ENCODE results near the gene ETFB.
"Not testable (repeated sequence)": the region's sequence is repeated elsewhere in the genome, so short reads cannot be mapped to it uniquely, and the experiment has no call there.

ETFB gene

GRCh38 chr19:51365965-51366388, at the start of gene ETFB:
Gene ETFB (minus strand): TSS chr19:51366388. CDS start chr19:51366326, 62 bp downstream.
- DNase-seq (ENCODE audit: low read depth): no peak

DNA sequence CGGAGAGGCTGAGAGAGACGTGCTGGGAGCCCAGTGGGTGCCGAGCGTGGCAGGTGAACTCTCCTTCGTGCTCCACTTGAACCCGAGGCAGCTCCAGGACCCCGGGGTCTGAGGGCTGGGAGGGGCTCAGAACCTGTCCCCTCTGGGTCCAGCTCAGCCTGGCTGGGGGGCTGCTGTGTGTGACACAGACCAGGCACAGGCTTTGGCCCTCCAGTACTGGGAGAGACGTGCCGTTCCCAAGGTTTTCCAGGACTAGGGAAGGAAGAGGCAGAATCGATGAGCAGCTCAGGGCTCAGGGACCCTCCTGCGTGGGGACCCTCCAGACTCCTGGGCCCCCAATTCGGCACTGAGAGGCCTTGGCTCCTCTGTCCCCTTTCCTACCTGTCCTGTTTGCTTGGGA, 49.0 kb upstream of the ETFB start:
- no peak for DNase-seq (ENCODE audit: low read depth)

GRCh38 chr19:51410950-51411748, 45.0 kb upstream of the ETFB start:
- no peak for DNase-seq (ENCODE audit: low read depth)

DNA sequence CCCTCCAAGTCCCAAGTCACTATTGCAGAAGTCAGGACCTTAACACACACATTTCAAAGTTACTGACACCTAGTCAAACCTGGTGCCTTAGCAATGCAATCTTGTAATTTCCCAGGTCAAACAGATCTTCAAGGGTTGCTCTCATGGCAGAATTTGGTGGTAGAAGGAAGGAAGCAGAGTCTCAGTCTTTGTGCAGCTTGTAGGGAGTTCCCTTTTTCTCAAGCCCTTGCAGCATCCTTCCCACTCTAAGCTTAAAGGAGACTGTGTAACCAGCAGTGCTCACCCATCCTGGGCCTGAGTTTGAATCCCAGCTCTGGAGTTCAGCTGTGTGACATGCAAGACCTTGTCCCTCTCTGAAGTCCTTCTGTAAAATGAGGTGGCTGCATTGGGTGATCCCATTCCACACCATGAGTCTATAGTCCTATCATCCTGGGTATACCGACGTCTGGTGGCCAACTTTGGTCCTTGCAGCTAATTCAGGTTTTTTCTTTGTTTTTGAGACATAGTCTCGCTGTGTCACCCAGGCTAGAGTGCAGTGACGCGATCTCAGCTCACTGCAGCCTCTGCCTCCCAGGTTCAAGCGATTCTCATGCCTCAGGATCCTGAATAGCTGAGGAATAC, 41.4 kb upstream of the ETFB start:
- DNase-seq (ENCODE audit: low read depth): peak; percentile 15

DNA sequence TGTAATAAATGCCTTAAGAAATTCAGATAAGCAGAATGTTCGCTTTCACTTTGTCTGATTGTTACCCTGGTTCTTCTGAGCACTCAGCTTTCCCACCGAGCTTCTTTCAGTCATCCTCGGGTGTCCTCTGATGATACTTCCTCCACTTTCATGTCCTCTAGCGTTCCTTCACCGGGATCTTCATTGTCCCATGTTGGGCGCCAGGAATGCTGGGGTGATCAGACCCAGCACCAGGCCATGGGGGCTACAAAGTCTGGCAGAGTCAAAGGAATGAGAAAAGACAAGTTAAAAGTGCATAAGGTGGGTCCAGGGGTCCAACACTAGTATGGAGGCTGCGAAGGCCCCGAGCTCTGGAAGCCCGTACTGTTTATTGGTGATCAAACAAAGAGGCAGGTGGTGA, 35.9 kb upstream of the ETFB start:
- no peak for DNase-seq (ENCODE audit: low read depth)

GRCh38 chr19:51399936-51400335, 33.7 kb upstream of the ETFB start:
- DNase-seq (ENCODE audit: low read depth): not testable (repeated sequence)

DNA sequence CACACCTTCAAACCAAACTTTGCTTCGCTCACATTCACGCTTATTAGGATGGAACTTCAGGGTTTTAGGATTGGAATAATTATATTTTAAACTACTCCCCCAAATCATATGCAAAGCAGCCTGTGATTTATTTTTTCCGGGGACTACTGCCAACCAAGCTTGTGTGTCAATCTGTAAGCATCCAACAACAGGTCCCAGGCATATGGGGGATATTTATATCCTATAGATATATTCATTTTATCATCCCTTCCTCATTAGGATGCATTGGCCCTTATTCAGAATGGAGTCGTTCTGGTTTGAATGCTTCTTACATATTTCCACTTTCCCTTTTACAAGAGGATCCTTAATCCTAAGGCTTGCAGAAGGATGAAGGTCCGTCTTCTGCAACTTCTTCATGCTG, 33.0 kb upstream of the ETFB start:
- no peak for DNase-seq (ENCODE audit: low read depth)

DNA sequence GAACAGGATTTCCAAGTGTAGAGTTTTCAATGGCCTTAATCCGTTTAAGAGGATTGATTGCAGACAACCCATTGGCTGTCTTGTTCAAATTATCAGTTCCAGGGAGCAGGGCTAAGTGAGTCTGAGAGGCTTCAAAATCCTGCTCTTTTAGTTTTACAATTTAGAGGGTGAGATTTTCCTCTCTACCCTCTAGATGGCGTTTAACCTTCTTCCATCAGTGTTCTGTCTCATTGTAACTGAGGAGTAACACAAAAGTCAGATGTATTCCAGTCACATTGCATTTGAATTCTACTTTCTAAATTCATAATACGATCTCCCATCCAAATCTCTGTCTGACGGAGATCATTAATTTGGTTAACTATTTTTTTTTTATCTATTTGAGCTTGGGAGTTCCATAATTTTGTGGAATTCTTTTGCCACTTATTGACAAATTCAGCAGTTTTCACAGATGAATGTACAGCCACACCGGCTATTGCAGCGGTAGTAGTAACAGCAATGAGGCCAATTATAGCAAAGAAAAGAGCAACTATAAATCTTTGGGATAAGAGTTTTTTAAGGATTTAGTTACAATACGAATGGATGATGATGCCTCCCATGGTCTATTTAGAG, 32.0 kb upstream of the ETFB start:
- peak; percentile 38 for DNase-seq (ENCODE audit: low read depth)

DNA sequence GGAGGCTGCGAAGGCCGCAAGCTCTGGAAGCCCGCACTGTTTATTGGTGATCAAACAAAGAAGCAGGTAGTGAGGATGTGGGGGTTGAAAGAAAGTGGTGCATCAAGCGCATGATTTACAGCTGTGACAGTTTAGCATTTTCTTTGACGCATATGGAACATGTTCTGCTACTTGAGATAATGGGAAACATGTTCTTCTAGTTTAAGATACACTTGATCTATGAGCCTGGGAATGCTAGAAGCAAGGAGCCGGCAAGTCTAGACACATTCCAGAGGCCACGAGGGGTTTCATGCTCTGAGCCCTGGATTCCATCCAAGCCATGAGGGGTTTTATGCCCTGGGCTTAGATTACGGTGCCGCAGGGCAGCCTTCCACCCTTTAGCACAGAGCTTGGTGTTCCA, 31.3 kb upstream of the ETFB start:
- DNase-seq (ENCODE audit: low read depth): peak; percentile 23

- DNase-seq (ENCODE audit: low read depth): no peak
Measured at GRCh38 chr19:51396175-51396574, 30.0 kb upstream of the ETFB start.

GRCh38 chr19:51394050-51394836, 28.1 kb upstream of the ETFB start:
- DNase-seq (ENCODE audit: low read depth): peak; percentile 99

DNA sequence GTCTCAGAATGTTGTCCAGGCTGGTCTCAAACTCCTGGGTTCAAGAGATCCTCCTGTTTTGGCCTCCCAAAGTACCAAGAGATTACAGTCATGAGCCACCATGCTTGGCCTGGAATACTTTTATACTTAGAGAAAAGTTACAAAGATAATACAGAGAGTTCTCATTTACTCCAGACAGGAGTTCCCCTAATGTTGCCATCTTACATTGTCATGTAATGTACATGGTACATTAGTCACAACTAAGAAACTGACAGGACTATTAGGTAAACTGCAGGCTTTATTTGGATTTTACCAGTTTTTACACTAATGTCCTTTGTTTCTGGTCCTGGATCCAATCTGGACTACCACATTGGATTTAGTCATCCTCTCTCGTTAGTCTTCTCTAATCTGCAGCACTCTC, 26.5 kb upstream of the ETFB start:
- DNase-seq (ENCODE audit: low read depth): no peak

- DNase-seq (ENCODE audit: low read depth): no peak
Measured at GRCh38 chr19:51391073-51391611, 25.0 kb upstream of the ETFB start.

DNA sequence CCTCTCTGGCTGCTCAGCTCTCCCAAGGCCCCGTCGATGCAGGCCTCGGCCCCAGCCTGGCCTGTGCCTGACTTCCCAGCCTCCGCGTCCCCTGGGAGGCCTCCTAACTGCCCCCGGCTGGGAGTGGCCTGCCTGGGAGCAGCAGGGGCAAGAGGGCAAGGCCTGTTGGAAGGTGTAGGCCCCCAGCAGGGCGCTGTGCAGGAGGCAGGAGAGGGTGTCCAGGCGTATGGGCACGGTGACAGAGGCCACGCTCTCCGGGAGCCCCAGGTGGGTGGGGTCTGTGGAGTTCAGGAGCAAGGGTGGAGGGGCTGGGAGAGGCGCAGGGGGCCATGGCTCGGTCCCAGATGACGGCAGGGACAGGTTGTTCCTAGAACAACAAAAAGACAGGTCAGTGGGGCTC, 23.0 kb upstream of the ETFB start:
- no peak for DNase-seq (ENCODE audit: low read depth)

DNA sequence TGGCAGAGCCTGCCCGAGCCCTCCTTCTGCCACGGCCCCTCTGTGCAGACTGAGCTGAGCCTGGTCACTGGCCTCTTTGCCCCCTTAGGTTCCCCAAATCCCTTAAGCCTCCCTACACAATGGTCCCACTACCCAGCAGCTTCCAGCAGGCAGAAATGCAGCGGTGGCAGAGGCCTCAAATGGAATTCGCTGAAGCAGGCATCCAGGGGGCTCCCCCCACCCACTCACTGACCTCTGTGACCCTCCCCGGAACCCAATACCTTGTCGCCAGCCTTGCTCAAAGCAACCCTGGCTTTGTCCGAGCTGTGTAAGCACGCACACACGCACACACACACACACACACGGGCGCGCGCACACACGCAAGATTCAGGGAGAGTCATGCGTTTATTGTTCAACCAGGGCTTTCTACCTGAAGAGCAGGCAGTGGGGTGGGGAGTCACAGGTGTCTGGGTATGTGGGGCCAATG, 21.8 kb upstream of the ETFB start, which contains the start of gene LIM2:
Gene LIM2 (minus strand): TSS at position 51 of the 466 bp plus-strand sequence. CDS start 531 bp downstream, outside the sequence.
- no peak for DNase-seq (ENCODE audit: low read depth)

DNA sequence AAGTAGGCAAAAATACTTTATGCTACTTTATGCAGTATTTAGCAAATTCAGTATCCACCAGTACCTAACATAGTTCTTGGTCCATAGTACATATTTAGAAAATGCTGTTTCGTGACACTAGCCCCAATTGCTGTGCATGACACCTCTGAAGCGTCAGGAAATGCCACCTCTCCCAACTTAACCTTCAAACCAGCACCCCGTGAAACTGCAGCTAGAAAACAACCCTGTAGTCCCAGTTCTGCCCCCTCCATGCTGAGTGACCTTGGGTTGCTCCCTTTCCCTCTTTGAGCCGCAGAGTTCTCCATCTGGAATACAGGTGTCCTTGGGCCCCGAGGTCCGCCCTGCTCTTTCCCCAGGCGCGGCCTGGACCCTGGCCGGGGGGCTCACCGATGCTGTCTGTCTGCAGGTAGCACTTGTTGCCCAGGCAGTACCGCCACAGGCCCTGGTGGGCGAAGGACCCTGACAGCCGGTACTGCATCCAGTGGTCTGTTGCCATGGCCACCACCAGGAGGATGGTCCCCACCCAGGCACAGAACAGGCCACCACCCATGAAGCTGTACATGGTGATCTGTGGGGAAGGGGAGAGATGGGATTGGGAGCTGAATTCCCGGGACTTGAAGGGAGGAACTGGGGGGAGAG, 20.8 kb upstream of the ETFB start:
- no peak for DNase-seq (ENCODE audit: low read depth)

DNA sequence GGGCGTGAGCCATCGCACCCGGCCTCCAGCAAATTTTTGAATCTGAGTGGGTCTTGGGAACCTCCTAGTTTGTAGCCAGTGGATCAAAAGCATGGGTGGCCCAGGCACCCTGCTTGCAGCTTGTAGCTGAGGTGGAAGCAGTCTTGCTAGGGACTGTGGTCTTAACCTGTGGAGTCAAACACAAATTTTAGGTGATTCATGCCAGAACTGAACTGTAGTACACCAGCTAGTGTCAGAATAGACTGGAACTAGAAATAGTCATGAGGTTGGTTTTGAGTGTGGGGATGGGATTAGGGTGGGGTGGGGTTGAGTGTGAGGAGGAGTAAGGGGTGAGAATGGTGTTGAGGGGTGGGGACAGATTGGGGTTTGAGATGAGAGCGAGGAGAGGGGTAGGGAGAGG, 15.8 kb upstream of the ETFB start:
- DNase-seq (ENCODE audit: low read depth): no peak

- no peak for DNase-seq (ENCODE audit: low read depth)
Measured at GRCh38 chr19:51380379-51380778, 14.2 kb upstream of the ETFB start.

DNA sequence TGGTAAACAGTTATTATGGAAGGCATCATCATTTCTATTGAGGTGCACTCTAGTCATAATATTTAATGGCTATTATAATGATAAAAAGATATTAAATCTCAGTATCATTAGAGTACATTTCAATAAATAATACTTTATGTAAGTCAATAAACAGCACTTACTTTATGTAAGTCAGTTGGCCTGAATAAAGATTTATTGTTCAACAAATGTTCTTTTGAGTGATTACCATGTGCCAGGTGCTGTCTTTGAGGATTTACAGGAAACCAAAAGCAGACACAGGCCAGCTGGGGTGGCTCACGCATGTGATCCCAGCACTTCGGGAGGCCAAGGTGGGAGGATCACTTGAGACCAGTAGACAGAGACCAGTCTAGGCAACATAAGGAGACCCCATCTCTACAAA, 11.2 kb upstream of the ETFB start:
- no peak for DNase-seq (ENCODE audit: low read depth)

DNA sequence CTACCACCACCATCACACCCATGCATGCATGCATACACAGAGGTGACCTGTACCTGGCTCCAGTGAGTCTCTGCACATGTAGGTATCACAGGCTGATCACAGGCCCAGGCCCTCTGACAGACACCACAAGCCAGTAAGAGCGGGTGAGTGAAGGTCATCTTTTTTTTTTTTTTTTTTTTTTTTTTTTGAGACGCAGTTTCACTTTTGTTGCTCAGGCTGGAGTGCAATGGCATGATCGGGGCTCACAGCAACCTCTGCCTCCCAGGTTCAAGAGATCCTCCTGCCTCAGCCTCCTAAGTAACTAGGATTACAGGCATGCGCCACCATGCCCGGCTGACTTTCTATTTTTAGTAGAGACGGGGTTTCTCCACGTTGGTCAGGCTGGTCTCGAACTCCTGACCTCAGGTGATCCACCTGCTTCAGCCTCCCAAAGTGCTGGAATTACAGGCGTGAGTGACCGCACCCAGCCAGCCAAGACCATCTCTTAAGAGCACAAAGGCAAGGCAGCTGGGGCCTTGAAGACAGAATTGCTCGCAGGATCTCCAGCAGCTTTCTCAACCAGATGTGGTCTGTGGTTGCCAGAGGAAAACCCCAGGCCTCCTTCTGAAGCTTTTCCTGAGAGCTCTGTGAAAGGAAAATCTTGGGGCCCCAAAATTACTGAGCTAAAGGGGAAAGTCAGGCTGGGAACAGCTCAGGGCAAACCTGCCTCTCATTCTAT, 9.5 kb upstream of the ETFB start:
- DNase-seq (ENCODE audit: low read depth): no peak

Data from iris pigment epithelial cell (primary cell).